Measurements from ENCODE around the gene C6orf89.
A peak's percentile ranks its signal among the peaks of the same experiment; 100 is the strongest.
"Not testable (repeated sequence)": the region's sequence is repeated elsewhere in the genome, so short reads cannot be mapped to it uniquely, and the experiment has no call there.

C6orf89 gene

GRCh38 chr6:36888115-36888643 lies 2.4 kb downstream of the C6orf89 start:
- no peak for DNase-seq

- DNase-seq = no peak
Observed at GRCh38 chr6:36888654-36889481, 3.1 kb downstream of the C6orf89 start.

GRCh38 chr6:36890112-36890663 lies 4.4 kb downstream of the C6orf89 start:
- DNase-seq = no peak

- not testable (repeated sequence) for DNase-seq
Observed at GRCh38 chr6:36891153-36891552, 5.4 kb downstream of the C6orf89 start.

- DNase-seq = no peak
Observed at GRCh38 chr6:36893976-36894932, 8.5 kb downstream of the C6orf89 start.

GRCh38 chr6:36897609-36898008 lies 11.9 kb downstream of the C6orf89 start:
- no peak for DNase-seq

GRCh38 chr6:36904114-36904513 lies 18.4 kb downstream of the C6orf89 start:
- DNase-seq = peak; percentile 36

GRCh38 chr6:36904851-36905393 lies 19.2 kb downstream of the C6orf89 start:
- no peak for DNase-seq

- DNase-seq = no peak
Observed at GRCh38 chr6:36906539-36907325, 21.0 kb downstream of the C6orf89 start.

- DNase-seq = no peak
Observed at GRCh38 chr6:36907781-36908180, 22.0 kb downstream of the C6orf89 start.

GRCh38 chr6:36908747-36909146 lies 23.0 kb downstream of the C6orf89 start:
- DNase-seq = no peak

- DNase-seq = no peak
Observed at GRCh38 chr6:36912030-36912454, 26.3 kb downstream of the C6orf89 start.

- DNase-seq = no peak
Observed at GRCh38 chr6:36912586-36912985, 26.8 kb downstream of the C6orf89 start.

- no peak for DNase-seq
Observed at GRCh38 chr6:36913082-36913481, 27.3 kb downstream of the C6orf89 start.

GRCh38 chr6:36914227-36914794 lies 28.6 kb downstream of the C6orf89 start:
- no peak for DNase-seq

- no peak for DNase-seq
Observed at GRCh38 chr6:36915599-36915998, 29.8 kb downstream of the C6orf89 start.

GRCh38 chr6:36916126-36916525 lies 30.4 kb downstream of the C6orf89 start:
- no peak for DNase-seq

GRCh38 chr6:36917541-36918193 lies 31.9 kb downstream of the C6orf89 start:
- no peak for DNase-seq

GRCh38 chr6:36920049-36920448 lies 34.3 kb downstream of the C6orf89 start:
- DNase-seq = no peak

GRCh38 chr6:36920546-36920945 lies 34.8 kb downstream of the C6orf89 start:
- no peak for DNase-seq

GRCh38 chr6:36924131-36924530 lies 38.4 kb downstream of the C6orf89 start:
- no peak for DNase-seq

All from NCI-H526 treated with DMSO at 0.1 percent for 48 hours (cell line).